ENCODE results near the gene HLTF. TPM values are rescaled to one million over a fixed set of nuclear protein-coding genes. Genes with fewer than 3 reads are reported as not detected.

HLTF gene
- total and polyA plus RNA-seq, 4 experiments from 2014 or later: 15.0 to 22.8 (median 18.6) TPM

DNA sequence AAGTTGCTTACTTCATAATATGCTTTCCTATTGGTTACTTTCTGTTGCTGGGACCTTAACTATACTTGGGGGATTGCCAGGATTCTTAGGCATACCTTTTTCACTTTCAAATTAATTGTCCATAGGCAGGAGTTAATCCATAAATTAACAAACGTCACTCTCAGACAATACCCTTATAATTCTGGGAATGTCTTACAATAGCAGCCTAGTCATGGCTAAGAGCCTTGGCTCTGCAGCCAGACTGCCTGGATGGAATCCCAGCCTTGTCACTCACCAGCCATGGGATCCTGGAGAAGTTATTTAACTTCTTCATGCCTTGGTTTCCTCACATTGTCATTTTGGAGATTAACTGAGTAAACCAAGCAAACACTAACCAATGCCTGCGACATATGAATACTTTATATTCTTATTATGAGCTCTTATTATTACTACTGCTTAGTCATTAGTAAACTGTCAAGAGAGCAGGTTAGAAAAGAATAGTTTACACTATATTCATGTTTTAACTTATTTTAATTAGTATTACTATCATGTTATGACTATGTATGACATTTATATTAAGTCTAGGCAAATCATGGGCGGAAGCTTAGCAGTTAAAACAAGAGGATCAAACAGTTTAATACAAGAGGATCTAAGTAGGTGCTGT lies 66.0 kb downstream of the HLTF start:
- peaks cover 25% of the 10 kb centered on the region for H3K36me3 ChIP-seq (ENCODE audit: insufficient read depth, low read length)
- Mint-ChIP-seq H3K36me3 (peaks cover 47 to 66% of the 10 kb centered on the region in 2 donors), H3K4me1 (peaks cover 10 to 37% (median 21%) of the 10 kb centered on the region in 4 donors), H3K27me3 (no peaks in the 10 kb centered on the region), H3K9me3 (no peaks in the 10 kb centered on the region), H3K27ac (peak overlapping the region in 5 of 7 donors; percentile 26 to 74 (median 67)), H3K4me3 (peak overlapping the region in 1 of 8 donors; percentile 43)
- H3K9me3 ChIP-seq (ENCODE audit: control insufficient read depth in 1 of 2, low read length in 2 of 2): no peaks in the 10 kb centered on the region
- H3K4me1 ChIP-seq (ENCODE audit: insufficient read depth, low read length): no peaks in the 10 kb centered on the region
- DNase-seq: no peak
- CTCF ChIA-PET (ENCODE audit: partially characterized antibody): no interaction called here
- intact Hi-C loops (cut with micrococcal nuclease): no loop called here
- H3K4me3 ChIP-seq (ENCODE audit: low read length in 2 of 2): no peak overlapping the region
- POLR2A ChIA-PET (ENCODE audit: partially characterized antibody): no interaction called here
- no peaks in the 10 kb centered on the region for H3K27me3 ChIP-seq (ENCODE audit: insufficient read depth, low read length)
- H3K27ac ChIP-seq (ENCODE audit: low read depth, low read length): no peak overlapping the region

- Mint-ChIP-seq H3K36me3 (peaks cover 45 to 64% of the 10 kb centered on the region in 2 donors), H3K4me1 (peaks cover 16 to 42% (median 26%) of the 10 kb centered on the region in 4 donors), H3K9me3 (no peaks in the 10 kb centered on the region), H3K27ac (peak overlapping the region in 3 of 7 donors; percentile 7 to 70 (median 62)), H3K27me3 (no peaks in the 10 kb centered on the region), H3K4me3 (no peak overlapping the region)
- Histone ChIP-seq H3K27ac (ENCODE audit: low read depth, low read length) (no peak overlapping the region), H3K36me3 (ENCODE audit: insufficient read depth, low read length) (peaks cover 18% of the 10 kb centered on the region), H3K4me1 (ENCODE audit: insufficient read depth, low read length) (no peaks in the 10 kb centered on the region), H3K4me3 (ENCODE audit: low read length in 2 of 2) (no peak overlapping the region), H3K9me3 (ENCODE audit: control insufficient read depth in 1 of 2, low read length in 2 of 2) (no peaks in the 10 kb centered on the region), H3K27me3 (ENCODE audit: insufficient read depth, low read length) (no peaks in the 10 kb centered on the region)
- CTCF ChIA-PET (ENCODE audit: partially characterized antibody): no interaction called here
- POLR2A ChIA-PET (ENCODE audit: partially characterized antibody): no interaction called here
- DNase-seq: no peak
- intact Hi-C loops (cut with micrococcal nuclease): no loop called here
Observed at GRCh38 chr3:149019580-149019979, 66.8 kb downstream of the HLTF start.

GRCh38 chr3:149018247-149018646 lies 68.1 kb downstream of the HLTF start:
- Mint-ChIP-seq H3K4me3 (no peak overlapping the region), H3K9me3 (no peaks in the 10 kb centered on the region), H3K27me3 (no peaks in the 10 kb centered on the region), H3K27ac (peak overlapping the region in 2 of 7 donors; percentile 30 to 79), H3K36me3 (peaks cover 44 to 61% of the 10 kb centered on the region in 2 donors), H3K4me1 (peaks cover 16 to 46% (median 31%) of the 10 kb centered on the region in 4 donors)
- ChIA-PET POLR2A (ENCODE audit: partially characterized antibody) (no interaction called here), CTCF (ENCODE audit: partially characterized antibody) (no interaction called here)
- DNase-seq: no peak
- Histone ChIP-seq H3K4me1 (ENCODE audit: insufficient read depth, low read length) (no peaks in the 10 kb centered on the region), H3K36me3 (ENCODE audit: insufficient read depth, low read length) (peaks cover 5% of the 10 kb centered on the region), H3K27ac (ENCODE audit: low read depth, low read length) (no peak overlapping the region), H3K9me3 (ENCODE audit: control insufficient read depth in 1 of 2, low read length in 2 of 2) (no peaks in the 10 kb centered on the region), H3K4me3 (ENCODE audit: low read length in 2 of 2) (no peak overlapping the region), H3K27me3 (ENCODE audit: insufficient read depth, low read length) (no peaks in the 10 kb centered on the region)
- intact Hi-C loops (cut with micrococcal nuclease): no loop called here

- Mint-ChIP-seq H3K27ac (peak overlapping the region in 5 of 7 donors; percentile 14 to 31 (median 24)), H3K4me1 (peaks cover 16 to 46% (median 31%) of the 10 kb centered on the region in 4 donors), H3K9me3 (no peaks in the 10 kb centered on the region), H3K27me3 (no peaks in the 10 kb centered on the region), H3K4me3 (peak overlapping the region in 1 of 8 donors; percentile 14), H3K36me3 (peaks cover 36 to 54% of the 10 kb centered on the region in 2 donors)
- ChIA-PET POLR2A (ENCODE audit: partially characterized antibody) (interaction anchor here (1.0 kb wide), 1 partner anchor 25 kb away, joined by 3 read pairs; the partner anchor contains the start of gene GYG1), CTCF (ENCODE audit: partially characterized antibody) (no interaction called here)
- H3K27me3 ChIP-seq (ENCODE audit: insufficient read depth, low read length): no peaks in the 10 kb centered on the region
- no peak for DNase-seq
- intact Hi-C loops (cut with micrococcal nuclease): no loop called here
- no peak overlapping the region for H3K27ac ChIP-seq (ENCODE audit: low read depth, low read length)
- H3K9me3 ChIP-seq (ENCODE audit: control insufficient read depth in 1 of 2, low read length in 2 of 2): no peaks in the 10 kb centered on the region
- H3K4me3 ChIP-seq (ENCODE audit: low read length in 2 of 2): no peak overlapping the region
- peaks cover 2% of the 10 kb centered on the region for H3K36me3 ChIP-seq (ENCODE audit: insufficient read depth, low read length)
- no peaks in the 10 kb centered on the region for H3K4me1 ChIP-seq (ENCODE audit: insufficient read depth, low read length)
Observed at GRCh38 chr3:149016669-149017541, 69.4 kb downstream of the HLTF start.

DNA sequence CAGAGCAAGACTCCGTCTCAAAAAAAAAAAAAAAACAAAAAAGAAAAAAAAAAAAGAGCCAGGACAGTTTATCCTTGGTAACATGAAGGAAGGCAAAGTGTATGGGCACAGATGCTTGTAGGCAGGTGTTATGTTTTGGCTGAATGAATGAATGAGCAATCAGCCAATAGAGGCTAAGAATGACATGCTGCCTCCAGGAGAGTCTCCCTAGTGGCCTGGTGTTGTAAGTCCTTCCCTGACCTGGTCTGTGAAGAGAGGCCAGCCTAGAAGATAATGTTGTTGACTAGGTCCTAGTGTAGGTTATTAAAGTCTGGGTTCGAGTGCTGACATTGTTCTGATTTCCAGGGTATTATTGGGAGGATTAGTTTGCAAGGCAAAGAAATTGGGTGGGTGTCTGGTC lies 70.1 kb downstream of the HLTF start:
- H3K4me1 ChIP-seq (ENCODE audit: insufficient read depth, low read length): no peaks in the 10 kb centered on the region
- peaks cover 39 to 54% of the 10 kb centered on the region in 2 donors for H3K36me3 Mint-ChIP-seq
- ChIA-PET POLR2A (ENCODE audit: partially characterized antibody) (interaction anchor here (1.0 kb wide), 1 partner anchor 25 kb away, joined by 3 read pairs; the partner anchor contains the start of gene GYG1), CTCF (ENCODE audit: partially characterized antibody) (no interaction called here)
- H3K27ac ChIP-seq (ENCODE audit: low read depth, low read length): no peak overlapping the region
- no peak overlapping the region for H3K4me3 ChIP-seq (ENCODE audit: low read length in 2 of 2)
- H3K9me3 Mint-ChIP-seq: no peaks in the 10 kb centered on the region
- H3K27ac Mint-ChIP-seq: peak overlapping the region in 5 of 7 donors; percentile 19 to 31 (median 24)
- DNase-seq: no peak
- H3K27me3 ChIP-seq (ENCODE audit: insufficient read depth, low read length): no peaks in the 10 kb centered on the region
- peaks cover 16 to 47% (median 32%) of the 10 kb centered on the region in 4 donors for H3K4me1 Mint-ChIP-seq
- H3K36me3 ChIP-seq (ENCODE audit: insufficient read depth, low read length): peaks cover 3% of the 10 kb centered on the region
- no peaks in the 10 kb centered on the region for H3K9me3 ChIP-seq (ENCODE audit: control insufficient read depth in 1 of 2, low read length in 2 of 2)
- H3K27me3 Mint-ChIP-seq: no peaks in the 10 kb centered on the region
- intact Hi-C loops (cut with micrococcal nuclease): no loop called here
- H3K4me3 Mint-ChIP-seq: no peak overlapping the region

DNA sequence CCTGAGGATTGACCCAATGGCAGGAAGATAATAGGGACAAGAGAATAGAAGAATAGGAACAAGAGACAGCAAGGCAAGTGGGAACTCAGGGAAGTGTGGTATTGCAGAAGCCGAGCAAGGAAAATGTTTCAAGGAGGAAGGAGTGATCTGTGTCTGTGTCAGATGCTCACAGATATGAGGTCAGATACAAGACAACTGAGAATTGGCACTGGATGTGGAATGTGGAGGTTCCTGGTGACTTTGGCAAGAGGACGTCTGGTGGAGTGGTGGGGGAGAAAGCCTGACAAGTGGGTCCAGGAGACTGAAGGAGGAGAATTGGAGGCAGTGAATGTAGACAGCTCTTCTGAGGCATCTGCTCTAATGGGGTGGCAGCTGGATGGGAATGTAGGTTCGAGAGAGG lies 70.9 kb downstream of the HLTF start:
- Histone ChIP-seq H3K27ac (ENCODE audit: low read depth, low read length) (no peak overlapping the region), H3K4me3 (ENCODE audit: low read length in 2 of 2) (no peak overlapping the region), H3K9me3 (ENCODE audit: control insufficient read depth in 1 of 2, low read length in 2 of 2) (no peaks in the 10 kb centered on the region), H3K27me3 (ENCODE audit: insufficient read depth, low read length) (no peaks in the 10 kb centered on the region), H3K36me3 (ENCODE audit: insufficient read depth, low read length) (peaks cover 11% of the 10 kb centered on the region), H3K4me1 (ENCODE audit: insufficient read depth, low read length) (peaks cover 5% of the 10 kb centered on the region)
- Mint-ChIP-seq H3K27ac (peak overlapping the region in 5 of 7 donors; percentile 0 to 53 (median 19)), H3K4me3 (no peak overlapping the region), H3K9me3 (no peaks in the 10 kb centered on the region), H3K36me3 (peaks cover 44 to 56% of the 10 kb centered on the region in 2 donors), H3K27me3 (no peaks in the 10 kb centered on the region), H3K4me1 (peaks cover 16 to 48% (median 33%) of the 10 kb centered on the region in 4 donors)
- no peak for DNase-seq
- intact Hi-C loops (cut with micrococcal nuclease): no loop called here
- CTCF ChIA-PET (ENCODE audit: partially characterized antibody): no interaction called here
- POLR2A ChIA-PET (ENCODE audit: partially characterized antibody): no interaction called here

- Histone ChIP-seq H3K4me3 (ENCODE audit: low read length in 2 of 2) (no peak overlapping the region), H3K4me1 (ENCODE audit: insufficient read depth, low read length) (peaks cover 21% of the 10 kb centered on the region), H3K27me3 (ENCODE audit: insufficient read depth, low read length) (no peaks in the 10 kb centered on the region), H3K9me3 (ENCODE audit: control insufficient read depth in 1 of 2, low read length in 2 of 2) (no peaks in the 10 kb centered on the region), H3K27ac (ENCODE audit: low read depth, low read length) (no peak overlapping the region), H3K36me3 (ENCODE audit: insufficient read depth, low read length) (peaks cover 10% of the 10 kb centered on the region)
- intact Hi-C loops (cut with micrococcal nuclease): no loop called here
- no peaks in the 10 kb centered on the region for H3K27me3 Mint-ChIP-seq
- H3K4me1 Mint-ChIP-seq: peaks cover 20 to 51% (median 36%) of the 10 kb centered on the region in 4 donors
- no peak for DNase-seq
- ChIA-PET POLR2A (ENCODE audit: partially characterized antibody) (no interaction called here), CTCF (ENCODE audit: partially characterized antibody) (no interaction called here)
- peak overlapping the region in 1 of 8 donors; percentile 34 for H3K4me3 Mint-ChIP-seq
- peak overlapping the region in 1 of 7 donors; percentile 52 for H3K27ac Mint-ChIP-seq
- peaks cover 55 to 58% of the 10 kb centered on the region in 2 donors for H3K36me3 Mint-ChIP-seq
- H3K9me3 Mint-ChIP-seq: no peaks in the 10 kb centered on the region
Observed at GRCh38 chr3:149013726-149014125, 72.6 kb downstream of the HLTF start.

All from CD4-positive, alpha-beta memory T cell (primary cell).